GM23248 (cell line): Measurements from ENCODE around the gene ORM1. TPM values are rescaled to one million over a fixed set of nuclear protein-coding genes. Genes with fewer than 3 reads are reported as not detected.

ENCODE experiments used
- DNase-seq: peaks from one replicate; pipeline ENCODE4 v3.0.0-alpha.2; 2015
- H2AFZ ChIP-seq: fragments of 200-600 bp; sonication (generic); 2 replicates; pipeline ENCODE4 v1.6.1; 2016; ENCODE audit warnings: antibody characterized with exemption
- H3F3A ChIP-seq: fragments of 200-600 bp; sonication (generic); 2 replicates; pipeline ENCODE4 v1.6.1; 2016; ENCODE audit warnings: mild to moderate bottlenecking, antibody characterized with exemption, mixed run types; ENCODE audit not compliant: insufficient read depth
- H3K27ac ChIP-seq: fragments of 200-600 bp; sonication (generic); 2 replicates; pipeline ENCODE4 v1.5.1; 2016; ENCODE audit warnings: mild to moderate bottlenecking
- H3K27me3 ChIP-seq: fragments of 200-600 bp; sonication (generic); replicated peaks from 2 replicates; pipeline ENCODE4 v1.6.1; 2016; ENCODE audit warnings: mild to moderate bottlenecking; ENCODE audit not compliant: insufficient read depth
- H3K36me3 ChIP-seq: fragments of 200-600 bp; sonication (generic); 2 replicates; pipeline ENCODE4 v1.6.1; 2016; ENCODE audit warnings: low read depth, mild to moderate bottlenecking
- H3K4me1 ChIP-seq: fragments of 200-600 bp; sonication (generic); 2 replicates; pipeline ENCODE4 v1.6.1; 2016; ENCODE audit warnings: mild to moderate bottlenecking; ENCODE audit not compliant: insufficient read depth
- H3K4me2 ChIP-seq: fragments of 200-600 bp; sonication (generic); one replicate; pipeline ENCODE4 v1.6.1; 2016; ENCODE audit warnings: mild to moderate bottlenecking; ENCODE audit not compliant: unreplicated experiment
- H3K4me3 ChIP-seq: fragments of 200-600 bp; sonication (generic); 2 replicates; pipeline ENCODE4 v1.5.1; 2016; ENCODE audit warnings: mild to moderate bottlenecking
- H3K79me2 ChIP-seq: fragments of 200-600 bp; sonication (generic); 2 replicates; pipeline ENCODE4 v1.6.1; 2016; ENCODE audit warnings: mild to moderate bottlenecking; ENCODE audit not compliant: insufficient read depth
- H3K9ac ChIP-seq: fragments of 200-600 bp; sonication (generic); 2 replicates; pipeline ENCODE4 v1.6.1; 2016; ENCODE audit warnings: mild to moderate bottlenecking
- H3K9me2 ChIP-seq: fragments of 200-600 bp; sonication (generic); 2 replicates; pipeline ENCODE4 v1.6.1; 2016; ENCODE audit warnings: mixed run types, mild to moderate bottlenecking, moderate library complexity; ENCODE audit not compliant: insufficient read depth
- H3K9me3 ChIP-seq: fragments of 200-600 bp; sonication (generic); one replicate; pipeline ENCODE4 v1.6.1; 2017; ENCODE audit warnings: low read depth
- H4K20me1 ChIP-seq: fragments of 200-600 bp; sonication (generic); 2 replicates; pipeline ENCODE4 v1.6.0; 2016; ENCODE audit not compliant: insufficient read depth
- EZH2 ChIP-seq: fragments of 200-600 bp; sonication (generic); IDR thresholded peaks from 2 replicates; pipeline ENCODE4 v1.6.1; 2018; ENCODE audit warnings: antibody characterized with exemption, mild to moderate bottlenecking; ENCODE audit not compliant: insufficient read depth, poor library complexity, severe bottlenecking
- EZH2phosphoT487 ChIP-seq: fragments of 200-600 bp; sonication (generic); IDR thresholded peaks from 2 replicates; pipeline ENCODE4 v1.6.1; 2018; ENCODE audit warnings: antibody characterized with exemption, moderate library complexity, mild to moderate bottlenecking, low read depth; ENCODE audit not compliant: insufficient read depth
- WGBS, 2 experiments: methylation state at CpG; one replicate each; pipeline ENCODE4 v1.1.6; 2015 to 2017; ENCODE audit warnings: low lambda C conversion rate in 2 of 2, low coverage in 1 of 2; ENCODE audit errors: missing lambda C conversion rate in 2 of 2; 5-methylcytosine and 5-hydroxymethylcytosine counted together
- in situ Hi-C: fragments of 300-500 bp; cut with MboI; formaldehyde crosslinking; loops from 2 replicates; pipeline ENCODE4 v1.15.0; 2020
- polyA plus RNA-seq: library from polyadenylated mRNA; unstranded; fragments of >200 nt; fragmentation: Nextera tagmentation; extraction: Ambion mirVana; gene quantifications from 2 replicates; pipeline ENCODE4 v1.2.1, GENCODE V29; 2016
- total RNA-seq: library from RNA; depleted of rRNA; stranded (reverse); fragments of >200 nt; shearing (Covaris generic); gene quantifications from 2 replicates; pipeline ENCODE4 v1.2.3, GENCODE V29; 2014

The ORM1 gene
- total and polyA plus RNA-seq, 2 experiments from 2014 or later: not detected

GRCh38 chr9:114356792-114357191 is 33.9 kb downstream of the ORM1 start:
- Histone ChIP-seq H3K9me2 (no peaks in the 10 kb centered on the region), H3K27ac (no peak overlapping the region), H3K4me2 (no peak overlapping the region), H3K9me3 (no peaks in the 10 kb centered on the region), H3K4me1 (peaks cover 11% of the 10 kb centered on the region), H3K36me3 (peaks cover 19% of the 10 kb centered on the region; the same call in 1 of the 2 replicates), H3K4me3 (no peak overlapping the region), H4K20me1 (no peaks in the 10 kb centered on the region), H3K79me2 (no peaks in the 10 kb centered on the region), H3F3A (no peaks in the 10 kb centered on the region), H3K9ac (no peak overlapping the region), H3K27me3 (no peaks in the 10 kb centered on the region), H2AFZ (no peak overlapping the region)
- TF ChIP-seq EZH2phosphoT487 (no peak), EZH2 (no peak)
- DNase-seq: no peak
- WGBS, 2 experiments: 75 to 76% methylated on average over 6 of the region's 6 CpGs
- in situ Hi-C loops: no loop called here

GRCh38 chr9:114357360-114357759 is 34.5 kb downstream of the ORM1 start:
- in situ Hi-C loops: no loop called here
- no peaks in the 10 kb centered on the region for H3K9me2 ChIP-seq
- no peak for TF ChIP-seq EZH2
- no peak for TF ChIP-seq EZH2phosphoT487
- H3K79me2 ChIP-seq: no peaks in the 10 kb centered on the region
- no peaks in the 10 kb centered on the region for H4K20me1 ChIP-seq
- WGBS, 2 experiments: 75 to 81% methylated on average over 6 of the region's 6 CpGs
- H3K27me3 ChIP-seq: no peaks in the 10 kb centered on the region
- no peak overlapping the region for H3K9ac ChIP-seq
- no peak overlapping the region for H3K4me2 ChIP-seq
- no peak for DNase-seq
- no peak overlapping the region for H3K27ac ChIP-seq
- H2AFZ ChIP-seq: no peak overlapping the region
- peaks cover 11% of the 10 kb centered on the region for H3K4me1 ChIP-seq
- H3K9me3 ChIP-seq: no peaks in the 10 kb centered on the region
- H3K4me3 ChIP-seq: no peak overlapping the region
- H3K36me3 ChIP-seq: peaks cover 19% of the 10 kb centered on the region; the same call in 1 of the 2 replicates
- H3F3A ChIP-seq: no peaks in the 10 kb centered on the region

GRCh38 chr9:114357911-114358328 is 35.0 kb downstream of the ORM1 start:
- no peaks in the 10 kb centered on the region for H3K27me3 ChIP-seq
- no peak overlapping the region for H3K9ac ChIP-seq
- H2AFZ ChIP-seq: no peak overlapping the region
- TF ChIP-seq EZH2 (no peak), EZH2phosphoT487 (no peak)
- no peak overlapping the region for H3K27ac ChIP-seq
- 97% methylated on average over 7 to 9 of the region's 9 CpGs for WGBS, 2 experiments
- peaks cover 19% of the 10 kb centered on the region; the same call in 1 of the 2 replicates for H3K36me3 ChIP-seq
- no peaks in the 10 kb centered on the region for H4K20me1 ChIP-seq
- H3K79me2 ChIP-seq: no peaks in the 10 kb centered on the region
- no peaks in the 10 kb centered on the region for H3F3A ChIP-seq
- H3K4me2 ChIP-seq: no peak overlapping the region
- H3K9me2 ChIP-seq: no peaks in the 10 kb centered on the region
- peaks cover 11% of the 10 kb centered on the region for H3K4me1 ChIP-seq
- DNase-seq: no peak
- no peak overlapping the region for H3K4me3 ChIP-seq
- in situ Hi-C loops: no loop called here
- H3K9me3 ChIP-seq: no peaks in the 10 kb centered on the region

GRCh38 chr9:114359801-114360200 is 36.9 kb downstream of the ORM1 start:
- TF ChIP-seq EZH2 (no peak), EZH2phosphoT487 (no peak)
- Histone ChIP-seq H3K4me3 (no peak overlapping the region), H3K79me2 (no peaks in the 10 kb centered on the region), H3K4me2 (no peak overlapping the region), H3K27ac (no peak overlapping the region), H3K27me3 (no peaks in the 10 kb centered on the region), H3K9me2 (no peaks in the 10 kb centered on the region), H4K20me1 (no peaks in the 10 kb centered on the region), H3K4me1 (peaks cover 17% of the 10 kb centered on the region), H2AFZ (no peak overlapping the region), H3K9me3 (no peaks in the 10 kb centered on the region), H3F3A (peaks cover 15% of the 10 kb centered on the region), H3K36me3 (peaks cover 17% of the 10 kb centered on the region; the same call in 1 of the 2 replicates), H3K9ac (no peak overlapping the region)
- in situ Hi-C loops: no loop called here
- WGBS, 2 experiments: 98 to 99% methylated on average over 7 of the region's 7 CpGs
- DNase-seq: no peak

- TF ChIP-seq EZH2: no peak
- no peak for TF ChIP-seq EZH2phosphoT487
- Histone ChIP-seq H3K4me3 (no peak overlapping the region), H4K20me1 (no peaks in the 10 kb centered on the region), H3K27ac (no peak overlapping the region), H3K27me3 (no peaks in the 10 kb centered on the region), H3F3A (peaks cover 30% of the 10 kb centered on the region), H3K9me2 (no peaks in the 10 kb centered on the region), H2AFZ (no peak overlapping the region), H3K9ac (no peak overlapping the region), H3K4me1 (peaks cover 32% of the 10 kb centered on the region), H3K4me2 (no peak overlapping the region), H3K36me3 (peaks cover 14% of the 10 kb centered on the region; the same call in 1 of the 2 replicates), H3K79me2 (no peaks in the 10 kb centered on the region), H3K9me3 (no peaks in the 10 kb centered on the region)
- in situ Hi-C loops: no loop called here
- DNase-seq: no peak
- WGBS, 2 experiments: 94 to 96% methylated on average over 7 of the region's 7 CpGs
Observed at GRCh38 chr9:114361542-114361941, 38.6 kb downstream of the ORM1 start.
